Fibroblast of mammary gland (primary cell): ENCODE data around the gene MPZL3.

Source experiments
- DNase-seq: peaks from one replicate; pipeline ENCODE4 v3.0.0-alpha.2; 2010; ENCODE audit warnings: low read depth
- H3K4me3 ChIP-seq: 2 replicates; pipeline ENCODE4 v1.5.1; 2011; ENCODE audit warnings: low read depth, mild to moderate bottlenecking, low read length, moderate library complexity; ENCODE audit not compliant: control insufficient read depth
- TF ChIP-seq, protein P1 (sequence below): conservative IDR thresholded peaks from 2 replicates; pipeline ENCODE4 v1.5.1; 2011; ENCODE audit warnings: low read depth, low read length, inconsistent platforms; ENCODE audit not compliant: control insufficient read depth, insufficient read depth

MPZL3 gene

DNA sequence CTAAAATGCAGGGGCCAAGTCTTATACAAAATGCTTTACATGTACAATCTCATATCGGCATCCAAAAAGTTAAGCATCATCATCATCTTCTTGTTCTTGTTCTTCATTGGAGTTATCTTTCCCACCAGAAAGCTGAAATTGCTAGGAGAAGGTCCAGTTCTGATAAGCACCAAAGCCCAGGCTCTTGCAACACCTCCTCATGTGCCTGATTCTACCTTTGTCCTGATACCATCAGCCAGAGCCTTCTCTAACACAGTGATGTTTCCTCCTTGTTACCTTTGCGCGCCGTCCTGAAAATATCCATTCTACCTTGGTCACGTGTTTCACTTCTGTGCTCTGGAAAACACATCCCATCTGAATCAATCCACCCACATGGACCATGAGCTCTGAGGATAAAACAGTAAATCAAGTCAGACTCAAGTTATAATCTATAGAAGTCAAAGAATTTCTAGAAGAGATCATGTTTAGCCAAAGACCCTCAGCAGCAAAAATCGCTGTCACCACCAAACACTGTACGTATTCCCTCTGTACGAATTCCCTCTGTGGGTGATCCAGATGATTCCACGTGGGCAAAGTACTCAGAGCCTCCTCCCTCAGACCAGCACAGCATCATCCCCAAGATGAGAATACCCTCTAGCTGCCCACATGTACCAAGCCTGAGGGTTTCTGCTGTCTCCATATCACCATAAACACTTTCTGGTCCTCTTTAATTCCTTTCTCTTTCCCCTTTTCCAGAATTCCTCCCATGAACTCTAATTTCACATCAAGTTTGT lies 46.4 kb downstream of the MPZL3 start:
- no peak for DNase-seq
- TF ChIP-seq, protein P1, sequence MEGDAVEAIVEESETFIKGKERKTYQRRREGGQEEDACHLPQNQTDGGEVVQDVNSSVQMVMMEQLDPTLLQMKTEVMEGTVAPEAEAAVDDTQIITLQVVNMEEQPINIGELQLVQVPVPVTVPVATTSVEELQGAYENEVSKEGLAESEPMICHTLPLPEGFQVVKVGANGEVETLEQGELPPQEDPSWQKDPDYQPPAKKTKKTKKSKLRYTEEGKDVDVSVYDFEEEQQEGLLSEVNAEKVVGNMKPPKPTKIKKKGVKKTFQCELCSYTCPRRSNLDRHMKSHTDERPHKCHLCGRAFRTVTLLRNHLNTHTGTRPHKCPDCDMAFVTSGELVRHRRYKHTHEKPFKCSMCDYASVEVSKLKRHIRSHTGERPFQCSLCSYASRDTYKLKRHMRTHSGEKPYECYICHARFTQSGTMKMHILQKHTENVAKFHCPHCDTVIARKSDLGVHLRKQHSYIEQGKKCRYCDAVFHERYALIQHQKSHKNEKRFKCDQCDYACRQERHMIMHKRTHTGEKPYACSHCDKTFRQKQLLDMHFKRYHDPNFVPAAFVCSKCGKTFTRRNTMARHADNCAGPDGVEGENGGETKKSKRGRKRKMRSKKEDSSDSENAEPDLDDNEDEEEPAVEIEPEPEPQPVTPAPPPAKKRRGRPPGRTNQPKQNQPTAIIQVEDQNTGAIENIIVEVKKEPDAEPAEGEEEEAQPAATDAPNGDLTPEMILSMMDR: no peak
- H3K4me3 ChIP-seq: no peak overlapping the region

DNA sequence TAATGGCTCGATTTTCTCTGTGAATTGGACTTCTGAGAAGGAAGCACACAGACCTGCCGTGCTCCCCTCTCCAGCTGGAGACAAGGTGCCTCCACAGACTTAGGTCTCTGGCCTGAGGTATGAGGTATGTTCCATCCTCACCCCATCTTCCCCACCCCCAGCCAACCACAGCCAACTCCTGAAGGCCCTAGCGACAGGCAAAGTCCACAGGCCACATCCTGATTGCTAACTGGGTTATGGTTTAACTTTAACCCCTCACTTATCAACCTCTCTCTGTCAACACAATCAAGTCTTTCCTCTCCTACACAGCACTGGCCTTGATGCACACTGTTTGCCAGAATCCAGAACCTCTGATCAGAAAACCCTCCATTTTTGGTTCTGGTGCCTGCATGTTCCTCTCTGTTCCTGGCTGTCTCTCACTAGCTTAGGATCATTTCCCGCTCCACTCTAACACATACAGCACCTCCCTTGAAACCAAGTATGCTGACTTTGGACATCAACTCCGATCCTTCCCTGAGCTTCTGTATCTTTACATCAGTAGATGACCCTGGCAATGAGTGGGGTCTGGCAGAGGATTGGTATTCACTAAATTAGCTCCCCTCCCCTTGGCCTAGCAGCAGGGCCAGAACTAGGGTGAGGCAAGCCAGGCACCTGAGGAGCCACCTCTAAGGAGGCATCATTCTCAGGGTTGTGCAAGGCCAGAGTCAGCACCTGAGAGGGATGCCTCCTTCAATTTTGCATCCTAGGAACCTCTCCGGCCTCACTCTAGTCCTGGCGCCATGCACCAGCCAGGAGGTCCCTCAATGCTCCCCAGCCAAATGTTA lies 49.4 kb downstream of the MPZL3 start:
- no peak overlapping the region for H3K4me3 ChIP-seq
- DNase-seq: no peak
- TF ChIP-seq, protein P1: no peak

DNA sequence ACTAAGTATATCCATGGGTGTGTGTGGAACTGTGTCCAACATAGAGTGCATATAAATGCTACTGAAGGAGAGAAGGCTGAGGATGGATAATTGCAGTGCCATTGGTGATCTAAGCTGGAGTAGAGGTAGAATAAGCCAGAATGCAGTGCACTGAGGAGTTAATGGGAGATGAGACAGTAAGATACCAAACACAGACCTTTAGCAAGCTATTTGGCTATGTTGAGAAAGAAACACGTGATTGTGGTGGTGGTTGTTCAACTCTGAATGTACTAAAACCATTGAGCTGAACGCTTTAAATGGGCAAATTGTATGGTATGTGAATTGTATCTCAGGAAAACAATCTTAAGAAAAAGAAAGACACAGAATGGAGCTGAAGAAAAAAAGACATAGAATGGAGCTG lies 50.2 kb downstream of the MPZL3 start:
- H3K4me3 ChIP-seq: no peak overlapping the region
- DNase-seq: no peak
- TF ChIP-seq, protein P1: no peak

DNA sequence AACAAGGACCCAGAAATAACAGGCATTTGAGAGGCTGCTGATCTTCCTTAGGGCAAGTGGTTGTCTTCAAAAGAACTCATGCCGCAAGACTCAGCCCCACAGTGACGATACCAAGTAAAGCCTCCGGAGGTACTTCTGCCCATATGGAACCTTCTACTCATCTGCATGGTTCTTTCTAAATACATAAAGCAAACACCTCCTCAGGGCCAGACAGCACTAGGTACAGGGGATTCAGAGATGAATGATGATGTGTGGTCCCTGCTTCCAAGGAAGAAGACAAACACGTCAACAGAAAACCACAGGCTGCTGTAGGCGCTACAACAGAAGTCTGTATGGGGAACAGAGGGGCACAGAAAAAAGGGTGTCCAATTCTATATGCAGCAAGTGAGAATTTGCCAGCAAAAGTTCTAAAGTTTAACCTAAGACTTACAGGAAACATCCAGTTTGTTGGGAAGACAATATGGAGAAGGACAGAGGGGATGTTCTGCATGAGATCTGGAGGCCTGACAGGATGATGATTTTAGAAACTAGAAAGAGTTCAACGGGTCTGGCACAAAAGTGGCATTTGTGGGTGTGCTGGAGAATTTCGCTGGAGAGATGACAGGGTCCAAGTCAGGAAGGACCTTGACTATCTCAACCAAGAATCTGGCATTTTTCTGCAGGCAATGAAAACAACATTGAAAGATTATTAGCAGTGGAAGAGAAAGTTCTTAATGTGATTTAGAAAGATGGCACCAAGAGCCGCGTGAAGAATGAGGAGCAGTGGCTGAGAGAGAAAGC lies 51.1 kb downstream of the MPZL3 start:
- no peak overlapping the region for H3K4me3 ChIP-seq
- no peak for DNase-seq
- TF ChIP-seq, protein P1: no peak

DNA sequence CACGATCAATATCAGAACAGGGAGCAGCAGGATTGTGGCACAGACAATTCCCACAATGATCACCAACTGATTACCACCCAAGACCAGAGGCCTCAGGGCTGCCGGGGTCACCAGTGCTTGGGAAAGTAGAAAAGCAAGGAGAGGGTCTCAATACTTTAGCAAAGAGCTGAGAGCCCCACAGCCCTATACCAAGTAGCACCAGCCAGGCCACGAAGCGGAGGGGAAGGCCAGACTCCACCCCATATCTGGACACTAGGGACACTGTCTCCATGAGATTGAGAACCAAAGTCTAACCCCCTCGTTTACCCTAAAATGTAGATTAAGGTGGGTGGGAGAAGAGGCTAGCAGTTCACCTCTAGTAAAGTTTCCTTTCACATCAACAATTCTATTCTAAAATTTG lies 51.7 kb downstream of the MPZL3 start:
- no peak for DNase-seq

DNA sequence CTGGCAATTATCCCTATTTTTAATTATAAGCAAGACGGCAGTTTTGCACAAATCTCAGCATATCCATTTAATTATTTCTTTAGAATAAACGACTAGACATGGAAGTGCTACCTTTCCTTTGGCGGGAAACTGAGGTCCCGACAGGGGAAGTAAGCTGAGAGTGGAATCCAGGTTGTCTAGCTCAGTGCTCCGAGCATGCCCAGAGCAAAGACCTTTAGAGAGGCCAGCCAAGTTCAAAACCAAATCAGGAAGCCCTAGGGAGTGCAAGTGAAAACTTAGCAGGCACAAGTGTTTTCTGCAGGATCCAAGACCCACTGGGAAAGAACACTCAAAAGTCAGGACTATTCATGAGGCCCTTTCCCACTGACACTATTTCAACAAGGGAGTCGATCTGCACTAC lies 53.0 kb downstream of the MPZL3 start:
- no peak overlapping the region for H3K4me3 ChIP-seq
- no peak for DNase-seq
- TF ChIP-seq, protein P1: no peak

More for the DNA sequence above, 51.7 kb downstream of the MPZL3 start:
- H3K4me3 ChIP-seq: no peak overlapping the region
- TF ChIP-seq, protein P1: no peak
